Activated effector memory CD4-positive, alpha-beta T cell treated with anti-CD3 and anti-CD28 coated beads, Interleukin-2, amount 50 U/mL, for 16 hours (primary cell): ENCODE measurements around the gene CBL.

Source experiments
- DNase-seq: peaks from one replicate; pipeline ENCODE4 v3.0.0-alpha.2; 2020

CBL gene

GRCh38 chr11:119335091-119335654 lies 129.0 kb downstream of the CBL start:
- no peak for DNase-seq

DNA sequence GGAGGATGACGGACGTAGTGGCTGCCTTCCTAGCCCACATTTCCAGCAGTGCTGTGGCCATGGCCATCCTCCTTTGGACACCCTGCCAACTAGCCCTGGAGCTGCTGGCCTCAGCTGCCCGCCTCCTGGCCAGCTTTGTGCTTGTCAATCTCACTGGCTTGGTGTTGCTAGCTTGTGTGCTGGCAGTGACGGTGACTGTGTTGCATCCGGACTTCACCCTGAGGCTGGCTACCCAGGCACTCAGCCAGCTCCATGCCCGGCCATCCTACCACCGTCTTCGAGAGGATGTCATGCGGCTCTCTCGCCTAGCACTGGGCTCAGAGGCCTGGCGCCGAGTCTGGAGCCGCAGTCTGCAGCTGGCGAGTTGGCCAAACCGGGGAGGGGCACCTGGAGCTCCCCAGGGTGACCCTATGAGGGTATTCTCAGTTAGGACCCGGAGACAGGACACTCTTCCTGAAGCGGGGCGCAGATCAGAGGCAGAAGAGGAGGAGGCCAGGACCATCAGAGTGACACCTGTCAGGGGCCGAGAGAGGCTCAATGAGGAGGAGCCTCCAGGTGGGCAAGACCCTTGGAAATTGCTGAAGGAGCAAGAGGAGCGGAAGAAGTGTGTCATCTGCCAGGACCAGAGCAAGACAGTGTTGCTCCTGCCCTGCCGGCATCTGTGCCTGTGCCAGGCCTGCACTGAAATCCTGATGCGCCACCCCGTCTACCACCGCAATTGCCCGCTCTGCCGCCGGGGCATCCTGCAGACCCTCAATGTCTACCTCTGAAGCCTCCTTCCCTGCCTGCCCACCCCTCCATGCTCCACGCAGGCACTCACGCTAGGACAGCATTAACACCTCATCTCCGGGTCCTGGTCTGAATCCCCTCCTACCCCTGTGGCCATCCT lies 129.8 kb downstream of the CBL start:
- no peak for DNase-seq

DNA sequence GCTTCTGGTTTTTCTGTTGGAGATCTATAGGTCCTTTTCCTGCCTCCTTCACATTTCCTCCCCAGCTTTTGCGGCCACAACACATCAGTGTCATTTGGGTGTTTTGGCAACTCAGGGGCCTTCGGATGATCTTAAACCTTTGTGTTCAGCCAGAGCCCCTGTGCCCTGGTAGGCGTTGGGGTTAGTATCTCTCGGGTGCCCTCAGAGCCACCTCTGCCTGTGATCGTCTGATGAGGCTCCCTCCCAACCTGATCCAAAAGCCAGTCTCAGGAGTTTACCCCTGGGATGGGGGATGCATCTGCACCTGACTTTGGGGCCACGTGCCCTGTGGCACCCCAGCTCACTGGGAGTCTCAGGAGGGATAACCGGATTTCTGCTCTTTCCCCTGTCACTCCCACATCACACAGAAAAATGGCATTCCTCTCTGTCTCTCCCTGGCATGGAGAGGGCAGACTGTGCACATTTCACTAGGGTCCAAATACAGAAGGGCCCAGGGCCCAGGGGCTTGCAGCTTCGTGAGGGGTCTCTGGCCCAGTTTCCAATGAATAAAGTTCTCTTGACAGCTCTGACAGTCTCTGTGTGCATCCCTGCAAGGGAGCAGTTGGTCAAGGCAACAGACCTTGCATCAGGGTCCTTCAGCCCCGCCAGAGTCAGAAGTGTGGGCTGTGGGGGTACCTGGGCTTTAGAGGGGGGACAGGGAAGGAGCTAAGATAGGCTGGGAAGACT lies 130.8 kb downstream of the CBL start:
- DNase-seq, result no peak

DNA sequence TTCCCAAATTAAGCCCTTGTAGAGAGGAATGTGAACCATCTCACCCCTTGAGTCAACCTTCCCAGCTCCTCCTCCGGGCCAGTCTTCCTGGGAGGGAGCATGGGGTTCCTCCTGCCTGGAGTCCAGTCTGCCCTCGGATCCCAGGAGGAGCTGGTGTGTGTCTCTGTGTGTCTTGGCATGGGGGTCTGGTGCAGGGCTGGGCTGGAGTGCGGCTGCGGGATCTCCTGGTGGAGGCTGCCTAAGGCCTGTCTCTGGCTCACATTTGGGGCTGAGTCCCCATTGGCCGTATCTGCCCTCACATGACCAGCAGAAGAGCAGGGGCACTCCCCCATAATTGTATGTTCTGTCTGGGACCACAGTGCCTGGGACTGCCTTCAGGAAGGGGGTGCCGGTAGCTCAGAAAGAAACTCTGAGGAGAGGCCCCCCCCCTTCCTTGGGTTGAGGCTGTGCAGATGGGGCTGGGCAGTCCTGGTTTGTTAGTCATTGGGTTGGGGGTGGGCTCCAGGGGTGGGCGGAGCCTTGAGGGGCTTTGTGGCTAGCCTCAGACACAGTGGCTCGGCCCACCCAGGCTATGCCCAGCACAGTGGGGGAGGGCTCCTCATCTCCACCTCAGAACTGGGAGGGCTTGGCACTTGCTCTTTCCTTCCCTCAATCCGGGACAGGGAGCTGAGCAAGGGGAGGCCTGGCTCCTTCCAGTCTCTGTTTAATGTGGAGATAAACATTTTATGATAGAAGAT lies 131.6 kb downstream of the CBL start:
- DNase-seq, result no peak

DNA sequence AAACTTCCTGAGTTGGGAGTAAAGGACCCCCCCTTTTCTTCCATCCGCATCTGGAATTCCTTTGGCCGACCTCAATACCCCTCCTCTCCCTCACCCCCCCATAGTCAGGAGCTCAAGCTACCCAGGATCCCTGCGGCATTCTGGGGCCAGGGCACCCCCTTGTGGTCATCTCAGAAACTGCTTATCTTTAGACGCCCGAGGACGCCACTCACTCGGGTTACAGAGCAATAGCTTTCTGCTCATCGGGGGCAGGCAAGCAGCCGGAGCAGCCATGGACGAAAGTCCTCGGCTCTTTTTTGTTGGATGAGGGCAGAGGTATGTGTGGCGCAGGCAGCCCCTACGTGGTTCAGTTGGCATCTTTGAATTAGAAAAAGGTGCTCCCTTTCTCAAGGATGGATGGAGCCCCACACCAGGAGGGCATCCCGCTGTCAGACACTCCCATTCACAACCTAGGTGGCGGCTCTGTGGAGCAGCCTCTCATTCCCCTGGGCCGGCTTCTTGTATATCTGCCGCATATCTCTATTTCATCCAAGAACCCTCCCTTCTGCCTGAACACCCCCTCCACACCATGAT lies 132.3 kb downstream of the CBL start:
- DNase-seq, result peak; percentile 88

DNA sequence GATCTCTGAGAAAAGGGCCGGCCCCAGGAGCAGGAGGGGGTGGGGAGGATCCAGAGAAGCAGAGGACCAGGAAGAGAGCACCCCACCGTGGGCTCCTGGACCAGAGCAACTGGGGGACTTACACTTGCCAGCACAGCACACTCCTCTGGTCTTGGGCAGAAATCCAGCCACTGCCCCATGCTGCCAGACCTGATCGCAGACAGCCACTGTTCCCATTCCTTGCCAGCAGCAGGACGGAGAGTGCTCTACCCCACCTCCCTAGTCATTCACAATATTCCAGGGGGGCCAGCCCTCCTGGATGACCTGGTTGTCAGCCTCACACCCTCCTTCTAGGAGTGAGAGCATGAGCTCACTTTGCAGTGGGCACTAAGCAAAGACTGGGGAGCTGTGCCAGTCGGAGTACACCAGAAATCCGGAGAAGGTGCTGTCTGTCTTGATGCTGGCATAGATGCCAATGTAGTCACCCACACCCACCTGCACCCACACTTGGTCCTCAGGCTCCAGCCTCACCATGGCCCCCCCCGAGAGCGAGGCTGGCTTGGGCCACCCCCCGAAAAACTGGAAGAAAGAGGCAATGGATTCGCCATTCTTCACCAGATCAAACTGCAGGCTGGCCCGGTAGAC lies 132.9 kb downstream of the CBL start:
- DNase-seq, result no peak

DNA sequence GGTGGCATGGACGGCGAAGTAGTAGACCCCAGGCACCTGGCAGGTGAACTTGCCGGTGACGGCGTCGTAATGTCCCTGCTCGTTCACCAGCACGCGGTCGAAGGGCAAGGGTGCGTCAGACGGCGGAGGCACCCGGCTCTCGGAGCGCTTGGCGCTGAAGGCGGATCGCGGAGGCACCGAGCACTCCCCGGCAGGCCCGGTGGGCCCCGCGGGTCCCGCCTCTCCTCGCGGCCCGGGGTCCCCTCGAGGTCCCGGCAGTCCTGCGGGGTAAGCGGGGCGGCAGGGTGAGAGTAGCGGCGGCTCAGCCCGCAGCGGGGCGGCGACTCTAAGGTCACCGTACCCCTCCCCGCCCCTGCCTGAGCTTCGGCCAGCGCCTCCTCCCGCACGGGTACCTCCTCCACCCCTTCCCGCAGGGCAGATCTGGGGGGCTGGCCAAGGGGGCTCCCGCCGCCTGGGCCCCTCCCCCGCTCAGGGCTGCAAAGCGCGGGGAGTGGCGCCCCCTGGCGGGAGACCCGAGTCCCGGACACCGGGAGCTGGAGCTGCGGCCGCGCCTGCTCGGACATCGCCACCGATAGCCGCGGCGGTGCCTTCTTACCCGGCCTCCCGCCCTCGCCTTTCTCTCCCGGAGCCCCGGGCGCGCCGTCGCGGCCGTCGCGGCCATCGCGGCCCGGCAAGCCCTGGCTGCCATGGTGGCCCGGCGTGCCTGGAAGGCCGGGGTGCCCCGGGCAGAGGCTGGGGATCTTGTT lies 133.6 kb downstream of the CBL start:
- DNase-seq, result peak; percentile 82

- no peak for DNase-seq
These were observed 134.4 kb downstream of the CBL start, which contains the start of gene C1QTNF5 for GRCh38 chr11:119340335-119341221. TSS of gene C1QTNF5 (minus strand) at chr11:119340883. CDS start at chr11:119340397, 486 bp downstream.

DNA sequence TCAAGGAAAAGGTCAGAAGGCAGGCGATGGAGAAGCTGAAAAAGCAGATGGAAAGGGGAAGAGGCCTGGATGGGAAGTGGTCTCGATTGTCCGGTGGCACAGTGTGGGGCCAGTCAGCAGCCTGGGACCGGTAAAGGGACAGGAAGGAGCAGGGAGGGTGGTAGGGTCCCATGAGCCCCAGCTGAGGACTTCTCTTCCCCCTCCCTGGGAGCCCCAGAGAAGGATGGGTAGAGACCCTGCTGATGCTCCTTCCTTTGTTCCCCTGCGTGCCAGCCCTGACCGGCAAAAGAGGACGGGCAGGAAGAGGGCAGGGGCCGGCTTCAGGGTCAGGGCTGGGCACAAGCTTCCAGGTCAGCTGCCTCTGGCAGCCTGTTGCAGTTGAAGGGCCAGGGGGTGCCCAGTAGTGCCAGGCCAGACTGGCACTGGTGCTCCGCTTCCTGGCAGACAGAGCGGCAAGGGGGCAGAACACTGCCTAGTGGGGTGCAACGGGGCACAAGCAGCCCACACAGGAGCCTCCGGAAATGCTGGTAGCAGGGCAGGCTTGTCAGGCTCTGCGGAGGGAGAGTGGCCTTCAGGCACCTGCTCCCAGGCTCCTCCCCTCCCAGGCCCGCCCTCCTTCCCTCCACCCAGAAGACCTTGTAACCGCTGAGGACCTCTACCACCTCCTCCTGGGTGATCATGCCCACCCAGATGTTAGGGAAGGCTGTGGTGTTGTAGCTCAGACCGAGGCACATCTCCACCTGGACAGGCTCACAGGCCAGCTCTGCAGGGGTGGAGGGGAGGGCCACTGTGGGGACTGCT lies 135.3 kb downstream of the CBL start:
- no peak for DNase-seq

GRCh38 chr11:119342023-119342300 lies 135.8 kb downstream of the CBL start:
- no peak for DNase-seq

DNA sequence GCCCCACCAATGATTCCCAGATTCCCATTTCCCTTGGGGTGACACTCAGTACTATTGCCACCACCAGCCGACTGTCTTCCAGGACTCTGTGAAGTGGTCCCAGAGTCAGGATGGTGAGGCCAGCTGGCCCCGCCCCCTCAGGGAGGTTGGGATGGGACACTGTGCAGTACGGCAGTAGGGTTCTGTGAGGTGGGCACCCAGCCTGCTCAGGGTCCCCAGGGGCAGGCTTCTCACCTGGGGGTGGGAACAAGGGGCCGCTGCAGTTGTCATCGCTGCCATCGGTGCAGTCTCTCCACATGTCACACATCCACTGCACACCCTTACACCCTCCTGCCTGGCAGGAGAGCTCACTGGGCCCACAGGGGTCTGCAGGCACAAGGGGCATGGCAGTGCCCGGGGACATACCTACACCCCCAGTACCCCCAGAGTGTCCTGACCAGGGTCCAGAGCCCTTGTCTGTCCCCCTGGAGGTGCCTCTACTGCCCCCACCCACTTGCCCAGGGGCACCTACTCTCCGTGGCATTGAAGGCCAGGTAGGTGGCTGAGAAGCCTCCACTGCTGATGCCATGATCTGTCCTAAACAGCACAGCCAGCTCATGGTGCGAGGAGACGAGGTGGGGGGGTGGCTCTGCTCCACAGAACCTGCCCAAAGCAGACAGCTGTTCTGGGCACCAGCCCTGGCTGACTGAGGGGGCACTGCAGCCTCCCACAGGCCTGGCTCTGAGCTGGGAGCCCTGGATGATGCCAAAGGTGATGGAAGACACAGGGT lies 136.4 kb downstream of the CBL start:
- no peak for DNase-seq

DNA sequence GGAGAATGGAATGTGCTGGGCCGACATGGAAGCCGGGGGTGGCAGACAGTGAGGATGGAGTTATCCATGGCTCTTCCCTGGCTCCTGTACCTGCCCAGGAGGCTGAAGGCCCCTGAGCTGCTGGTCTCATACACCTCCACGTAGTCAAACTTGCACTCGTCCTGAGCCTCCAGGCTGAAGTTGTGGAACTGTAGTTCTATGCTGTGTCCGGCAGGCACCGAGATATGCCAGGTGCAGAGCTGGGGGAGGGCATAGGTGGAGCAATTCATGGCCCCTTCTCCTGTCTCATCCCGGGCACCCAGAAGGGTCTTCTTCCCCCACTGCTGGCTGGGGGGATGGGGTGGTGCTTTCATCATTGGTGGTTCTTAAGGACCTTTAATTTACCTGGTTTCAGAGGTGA lies 137.6 kb downstream of the CBL start:
- DNase-seq, result no peak

GRCh38 chr11:119344291-119345010 lies 138.3 kb downstream of the CBL start:
- DNase-seq, result no peak

DNA sequence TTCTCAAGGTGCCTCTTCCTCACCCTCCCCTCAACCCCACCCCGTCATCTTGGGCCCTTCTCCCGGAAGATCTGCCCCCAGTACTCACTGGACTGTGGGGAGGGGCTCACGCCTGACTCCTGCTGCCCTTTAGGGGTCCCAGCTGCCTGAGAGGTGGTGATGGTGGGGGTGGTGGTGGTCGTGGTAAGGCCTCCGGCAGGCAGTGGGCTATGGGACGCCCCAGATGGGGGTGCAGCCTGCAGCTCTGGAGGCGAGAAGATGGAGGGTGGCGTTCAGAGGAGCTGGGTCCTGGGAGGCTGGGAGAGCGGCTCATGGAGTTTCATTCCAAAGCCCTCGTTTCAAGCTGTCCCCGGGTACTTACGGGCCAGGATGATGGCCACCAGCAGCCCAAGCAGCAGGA lies 139.5 kb downstream of the CBL start:
- DNase-seq, result no peak

DNA sequence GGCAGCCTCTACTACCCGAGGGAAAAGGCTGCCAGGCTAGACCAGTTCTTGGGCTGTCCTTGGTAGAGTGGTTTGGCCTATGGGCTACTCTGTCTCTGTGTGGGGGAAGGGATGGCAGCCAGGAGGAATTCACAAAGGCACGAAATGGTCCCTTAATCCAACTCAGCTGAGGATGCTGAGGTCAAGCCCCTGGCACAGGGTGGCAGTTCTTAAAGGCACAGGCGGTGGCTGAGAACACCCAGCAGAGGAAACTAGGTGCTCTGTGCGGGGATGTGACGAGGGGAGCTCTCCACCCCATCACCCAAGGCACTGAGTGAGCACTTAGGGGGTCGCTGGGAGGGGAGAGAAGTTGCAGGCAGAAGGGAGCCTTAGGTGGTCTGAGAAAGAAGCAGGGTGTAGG lies 140.5 kb downstream of the CBL start, which contains the start of gene MFRP:
TSS of gene MFRP (minus strand) at position 101 of the 400 bp plus-strand sequence. CDS start 192 bp downstream, outside the sequence.
- no peak for DNase-seq

GRCh38 chr11:119347242-119347641 lies 141.1 kb downstream of the CBL start:
- no peak for DNase-seq

DNA sequence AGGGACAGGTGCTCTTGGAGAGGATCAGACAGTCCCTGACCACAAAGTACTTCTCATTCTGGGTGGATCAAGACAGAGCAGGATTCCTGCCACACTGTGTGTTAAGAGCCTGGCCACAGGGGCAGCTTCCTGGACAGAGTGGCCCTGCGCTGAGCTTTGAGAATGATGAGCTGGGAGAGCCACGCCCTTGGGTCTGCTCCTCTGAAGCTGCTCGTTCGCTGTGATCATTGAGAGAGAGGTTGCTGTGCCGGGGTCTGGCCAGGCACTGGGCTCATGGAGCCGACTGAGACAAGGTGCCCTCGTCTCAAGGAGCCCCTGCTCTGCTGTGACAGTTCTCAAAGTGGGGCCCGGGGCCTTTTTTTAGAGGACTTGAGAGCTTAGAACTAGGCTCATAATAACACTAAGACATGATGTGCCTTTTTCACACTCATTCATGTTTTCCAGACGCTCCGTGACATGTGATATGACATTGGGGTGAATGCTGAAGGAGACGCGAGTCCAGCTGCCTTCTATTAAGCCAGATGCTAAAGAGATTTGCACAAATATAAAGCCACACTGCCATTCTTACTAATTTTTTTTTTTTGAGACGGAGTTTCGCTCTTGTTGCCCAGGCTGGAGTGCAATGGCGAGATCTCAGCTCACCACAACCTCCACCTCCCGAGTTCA lies 141.9 kb downstream of the CBL start:
- no peak for DNase-seq

DNA sequence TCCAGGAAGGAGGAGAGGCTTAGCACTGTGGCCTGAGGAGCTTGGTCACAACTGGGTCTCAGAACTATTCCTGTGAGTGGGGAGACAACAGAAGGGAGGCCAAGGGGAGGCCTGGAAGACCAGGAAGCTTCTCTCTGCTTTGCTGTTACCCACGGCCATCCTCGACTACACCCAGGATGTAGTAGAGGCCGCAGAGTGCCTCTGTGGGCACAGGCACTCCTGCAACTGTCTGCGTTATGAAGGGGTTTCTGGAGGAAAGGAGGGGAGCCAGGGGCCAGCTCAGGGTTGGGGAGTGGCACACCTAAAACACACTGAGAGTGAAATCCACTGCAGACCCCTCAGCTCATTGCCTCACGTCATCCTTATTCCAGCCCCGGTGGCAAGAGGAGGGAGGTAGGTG lies 144.2 kb downstream of the CBL start:
- DNase-seq, result no peak
